IPS-18c (cell line): Measurements from ENCODE around the gene CLIC4.
"Not testable (repeated sequence)": the region's sequence is repeated elsewhere in the genome, so short reads cannot be mapped to it uniquely, and the experiment has no call there.

Experiments
- H3K4me3 ChIP-seq: 2 replicates; pipeline ENCODE4 v1.7.0; 2013; ENCODE audit warnings: low read depth, mild to moderate bottlenecking, low read length, moderate library complexity; ENCODE audit not compliant: insufficient read depth
- H3K9me3 ChIP-seq: one replicate; pipeline ENCODE4 v1.6.1; 2013; ENCODE audit warnings: mild to moderate bottlenecking, low read length, moderate library complexity; ENCODE audit not compliant: control insufficient read depth, insufficient read depth

The CLIC4 gene

GRCh38 chr1:24761582-24761981 lies 16.3 kb downstream of the CLIC4 start:
- Histone ChIP-seq H3K4me3 (no peak overlapping the region), H3K9me3 (no peaks in the 10 kb centered on the region)

- Histone ChIP-seq H3K4me3 (no peak overlapping the region), H3K9me3 (no peaks in the 10 kb centered on the region)
These were observed 17.0 kb downstream of the CLIC4 start for GRCh38 chr1:24762133-24762676.

- no peaks in the 10 kb centered on the region for H3K9me3 ChIP-seq
- H3K4me3 ChIP-seq = no peak overlapping the region
These were observed 18.4 kb downstream of the CLIC4 start for GRCh38 chr1:24763671-24764070.

- Histone ChIP-seq H3K4me3 (no peak overlapping the region), H3K9me3 (no peaks in the 10 kb centered on the region)
These were observed 19.2 kb downstream of the CLIC4 start for GRCh38 chr1:24764439-24764838.

GRCh38 chr1:24764848-24765247 lies 19.6 kb downstream of the CLIC4 start:
- H3K4me3 ChIP-seq = no peak overlapping the region
- H3K9me3 ChIP-seq = no peaks in the 10 kb centered on the region

- no peaks in the 10 kb centered on the region for H3K9me3 ChIP-seq
- no peak overlapping the region for H3K4me3 ChIP-seq
These were observed 20.2 kb downstream of the CLIC4 start for GRCh38 chr1:24765308-24765988.

GRCh38 chr1:24767351-24767750 lies 22.1 kb downstream of the CLIC4 start:
- H3K4me3 ChIP-seq = no peak overlapping the region
- no peaks in the 10 kb centered on the region for H3K9me3 ChIP-seq

- H3K9me3 ChIP-seq = no peaks in the 10 kb centered on the region
- no peak overlapping the region for H3K4me3 ChIP-seq
These were observed 23.8 kb downstream of the CLIC4 start for GRCh38 chr1:24768873-24769605.

GRCh38 chr1:24769656-24770651 lies 24.7 kb downstream of the CLIC4 start:
- no peaks in the 10 kb centered on the region for H3K9me3 ChIP-seq
- H3K4me3 ChIP-seq = no peak overlapping the region

- no peak overlapping the region for H3K4me3 ChIP-seq
- H3K9me3 ChIP-seq = no peaks in the 10 kb centered on the region
These were observed 25.6 kb downstream of the CLIC4 start for GRCh38 chr1:24770881-24771280.

- Histone ChIP-seq H3K4me3 (no peak overlapping the region), H3K9me3 (no peaks in the 10 kb centered on the region)
These were observed 26.3 kb downstream of the CLIC4 start for GRCh38 chr1:24771574-24771973.

GRCh38 chr1:24773618-24774017 lies 28.4 kb downstream of the CLIC4 start:
- H3K9me3 ChIP-seq = no peaks in the 10 kb centered on the region
- no peak overlapping the region for H3K4me3 ChIP-seq

GRCh38 chr1:24775348-24775747 lies 30.1 kb downstream of the CLIC4 start:
- Histone ChIP-seq H3K4me3 (no peak overlapping the region), H3K9me3 (no peaks in the 10 kb centered on the region)

- H3K9me3 ChIP-seq = no peaks in the 10 kb centered on the region
- H3K4me3 ChIP-seq = no peak overlapping the region
These were observed 30.7 kb downstream of the CLIC4 start for GRCh38 chr1:24775916-24776315.

GRCh38 chr1:24776821-24777220 lies 31.6 kb downstream of the CLIC4 start:
- H3K4me3 ChIP-seq = no peak overlapping the region
- H3K9me3 ChIP-seq = no peaks in the 10 kb centered on the region

GRCh38 chr1:24778141-24778540 lies 32.9 kb downstream of the CLIC4 start:
- Histone ChIP-seq H3K9me3 (no peaks in the 10 kb centered on the region), H3K4me3 (no peak overlapping the region)

GRCh38 chr1:24779199-24779598 lies 34.0 kb downstream of the CLIC4 start:
- H3K4me3 ChIP-seq, H3K9me3 ChIP-seq: not testable (repeated sequence)
